Measurements from ENCODE around the gene RGL3. TPM values are rescaled to one million over a fixed set of nuclear protein-coding genes. Genes with fewer than 3 reads are reported as not detected.

RGL3 gene
- total RNA-seq, 5 donors from 2014 or later (not counting 1 experiment from before 2014, with no cell fraction given), result 0.22 to 0.72 (median 0.50) TPM; not detected in 2

GRCh38 chr19:11363881-11364280 lies 55.2 kb downstream of the RGL3 start:
- POLR2A ChIA-PET, result interaction anchor here in 1 of 2 donors (0.7 kb wide), 1 partner anchor 81 kb away, joined by 3 read pairs; no protein-coding TSS in a partner anchor
- H3K36me3 ChIP-seq (ENCODE audit: control insufficient read depth in 2 of 2, extremely low read depth in 1 of 2, insufficient read depth in 1 of 2, low read length in 1 of 2), result peaks cover 0 to 10% of the 10 kb centered on the region in 2 donors
- no peak overlapping the region for H3K27ac ChIP-seq (ENCODE audit: low read length)
- H3K4me3 ChIP-seq (ENCODE audit: control insufficient read depth in 1 of 2, extremely low read depth in 1 of 2, low read length in 1 of 2), result no peak overlapping the region
- H3K9me3 ChIP-seq, result no peaks in the 10 kb centered on the region
- no peaks in the 10 kb centered on the region for H3K27me3 ChIP-seq (replicated peaks in 1 of 2; ENCODE audit: control insufficient read depth in 2 of 2, extremely low read depth in 1 of 2, insufficient read depth in 2 of 2, low read length in 1 of 2)
- Mint-ChIP-seq H3K27me3 (no peaks in the 10 kb centered on the region), H3K9me3 (no peaks in the 10 kb centered on the region), H3K4me3 (no peak overlapping the region), H3K27ac (no peak overlapping the region), H3K4me1 (no peaks in the 10 kb centered on the region), H3K36me3 (peaks cover 21% of the 10 kb centered on the region)
- DNase-seq, result no peak
- H3K4me1 ChIP-seq (ENCODE audit: control insufficient read depth in 1 of 2, extremely low read depth in 1 of 2, insufficient read depth in 2 of 2, low read length in 2 of 2), result no peaks in the 10 kb centered on the region
- CTCF ChIA-PET, result no interaction called here
- WGBS (ENCODE audit: insufficient coverage), result 84% methylated on average over 3 of the region's 10 CpGs
- ATAC-seq (replicated peaks in 1 of 4), result no peak

GRCh38 chr19:11361771-11362731 lies 57.1 kb downstream of the RGL3 start:
- H3K27me3 Mint-ChIP-seq, result no peaks in the 10 kb centered on the region
- no peak overlapping the region for H3K27ac ChIP-seq (ENCODE audit: low read length)
- H3K9me3 ChIP-seq, result no peaks in the 10 kb centered on the region
- ChIA-PET POLR2A (no interaction called here), CTCF (interaction anchor here in 1 of 2 donors (0.6 to 0.7 kb wide), 2 partner anchors 22 to 495 kb away, joined by 3 to 10 read pairs; partner anchors contain the start of gene EPOR)
- H3K4me1 ChIP-seq (ENCODE audit: control insufficient read depth in 1 of 2, extremely low read depth in 1 of 2, insufficient read depth in 2 of 2, low read length in 2 of 2), result no peaks in the 10 kb centered on the region
- peaks cover 0 to 6% of the 10 kb centered on the region in 2 donors for H3K36me3 ChIP-seq (ENCODE audit: control insufficient read depth in 2 of 2, extremely low read depth in 1 of 2, insufficient read depth in 1 of 2, low read length in 1 of 2)
- H3K9me3 Mint-ChIP-seq, result no peaks in the 10 kb centered on the region
- WGBS (ENCODE audit: insufficient coverage), result 94% methylated on average over 25 of the region's 35 CpGs
- no peaks in the 10 kb centered on the region for H3K4me1 Mint-ChIP-seq
- no peak overlapping the region for H3K4me3 Mint-ChIP-seq
- no peak overlapping the region for H3K27ac Mint-ChIP-seq
- no peak for DNase-seq
- no peaks in the 10 kb centered on the region for H3K27me3 ChIP-seq (replicated peaks in 1 of 2; ENCODE audit: control insufficient read depth in 2 of 2, extremely low read depth in 1 of 2, insufficient read depth in 2 of 2, low read length in 1 of 2)
- peak in 1 of 4 experiments; percentile 13 for ATAC-seq (replicated peaks in 1 of 4)
- no peak overlapping the region for H3K4me3 ChIP-seq (ENCODE audit: control insufficient read depth in 1 of 2, extremely low read depth in 1 of 2, low read length in 1 of 2)
- peaks cover 11% of the 10 kb centered on the region for H3K36me3 Mint-ChIP-seq

- ChIA-PET POLR2A (no interaction called here), CTCF (interaction anchor here in 1 of 2 donors (0.6 kb wide), 1 partner anchor 494 kb away, joined by 10 read pairs; no protein-coding TSS in a partner anchor)
- Mint-ChIP-seq H3K4me1 (peaks cover 2 to 4% (median 3%) of the 10 kb centered on the region in 3 donors), H3K27me3 (peaks cover 3% of the 10 kb centered on the region in 2 donors), H3K36me3 (peaks cover 11% of the 10 kb centered on the region), H3K27ac (no peak overlapping the region), H3K9me3 (no peaks in the 10 kb centered on the region), H3K4me3 (no peak overlapping the region)
- no peak overlapping the region for H3K4me3 ChIP-seq (ENCODE audit: control insufficient read depth in 1 of 2, extremely low read depth in 1 of 2, low read length in 1 of 2)
- ATAC-seq (replicated peaks in 1 of 4) (no peak), DNase-seq (no peak)
- H3K27me3 ChIP-seq (replicated peaks in 1 of 2; ENCODE audit: control insufficient read depth in 2 of 2, extremely low read depth in 1 of 2, insufficient read depth in 2 of 2, low read length in 1 of 2), result peaks cover 0 to 6% of the 10 kb centered on the region in 2 experiments
- H3K36me3 ChIP-seq (ENCODE audit: control insufficient read depth in 2 of 2, extremely low read depth in 1 of 2, insufficient read depth in 1 of 2, low read length in 1 of 2), result peaks cover 0 to 5% of the 10 kb centered on the region in 2 donors
- H3K9me3 ChIP-seq, result no peaks in the 10 kb centered on the region
- 90% methylated on average over 39 of the region's 43 CpGs for WGBS (ENCODE audit: insufficient coverage)
- peaks cover 0 to 2% of the 10 kb centered on the region in 2 experiments for H3K4me1 ChIP-seq (ENCODE audit: control insufficient read depth in 1 of 2, extremely low read depth in 1 of 2, insufficient read depth in 2 of 2, low read length in 2 of 2)
- no peak overlapping the region for H3K27ac ChIP-seq (ENCODE audit: low read length)
Observed at GRCh38 chr19:11361037-11361770, 57.9 kb downstream of the RGL3 start.

- ATAC-seq (replicated peaks in 1 of 4) (no peak), DNase-seq (no peak)
- CTCF ChIA-PET, result no interaction called here
- POLR2A ChIA-PET, result interaction anchor here in 1 of 2 donors (0.6 kb wide), 1 partner anchor 15 kb away, joined by 6 read pairs; no protein-coding TSS in a partner anchor
- 92% methylated on average over 11 of the region's 11 CpGs for WGBS (ENCODE audit: insufficient coverage)
- H3K4me3 ChIP-seq (ENCODE audit: control insufficient read depth in 1 of 2, extremely low read depth in 1 of 2, low read length in 1 of 2), result no peak overlapping the region
- H3K4me1 ChIP-seq (ENCODE audit: control insufficient read depth in 1 of 2, extremely low read depth in 1 of 2, insufficient read depth in 2 of 2, low read length in 2 of 2), result peaks cover 4 to 18% of the 10 kb centered on the region in 2 experiments
- no peaks in the 10 kb centered on the region for H3K36me3 ChIP-seq (ENCODE audit: control insufficient read depth in 2 of 2, extremely low read depth in 1 of 2, insufficient read depth in 1 of 2, low read length in 1 of 2)
- Mint-ChIP-seq H3K4me1 (peaks cover 9 to 18% (median 13%) of the 10 kb centered on the region in 3 donors), H3K27me3 (peaks cover 8 to 9% of the 10 kb centered on the region in 2 donors), H3K4me3 (no peak overlapping the region), H3K36me3 (no peaks in the 10 kb centered on the region), H3K27ac (no peak overlapping the region), H3K9me3 (no peaks in the 10 kb centered on the region)
- no peaks in the 10 kb centered on the region for H3K9me3 ChIP-seq
- H3K27me3 ChIP-seq (replicated peaks in 1 of 2; ENCODE audit: control insufficient read depth in 2 of 2, extremely low read depth in 1 of 2, insufficient read depth in 2 of 2, low read length in 1 of 2), result peaks cover 0 to 13% of the 10 kb centered on the region in 2 experiments
- no peak overlapping the region for H3K27ac ChIP-seq (ENCODE audit: low read length)
Observed at GRCh38 chr19:11359421-11359820, 59.7 kb downstream of the RGL3 start.

GRCh38 chr19:11356676-11357550 lies 62.2 kb downstream of the RGL3 start:
- no peaks in the 10 kb centered on the region for H3K36me3 ChIP-seq (ENCODE audit: control insufficient read depth in 2 of 2, extremely low read depth in 1 of 2, insufficient read depth in 1 of 2, low read length in 1 of 2)
- ChIA-PET POLR2A (no interaction called here), CTCF (no interaction called here)
- no peaks in the 10 kb centered on the region for H3K36me3 Mint-ChIP-seq
- 92% methylated on average over 7 of the region's 11 CpGs for WGBS (ENCODE audit: insufficient coverage)
- H3K9me3 Mint-ChIP-seq, result no peaks in the 10 kb centered on the region
- no peaks in the 10 kb centered on the region for H3K9me3 ChIP-seq
- peaks cover 0 to 13% of the 10 kb centered on the region in 2 experiments for H3K27me3 ChIP-seq (replicated peaks in 1 of 2; ENCODE audit: control insufficient read depth in 2 of 2, extremely low read depth in 1 of 2, insufficient read depth in 2 of 2, low read length in 1 of 2)
- peak overlapping the region in 1 of 3 donors; percentile 84 for H3K4me3 Mint-ChIP-seq
- no peak for ATAC-seq (replicated peaks in 1 of 4)
- H3K4me1 Mint-ChIP-seq, result peaks cover 9 to 21% (median 13%) of the 10 kb centered on the region in 3 donors
- no peak overlapping the region for H3K27ac Mint-ChIP-seq
- peaks cover 4 to 18% of the 10 kb centered on the region in 2 experiments for H3K4me1 ChIP-seq (ENCODE audit: control insufficient read depth in 1 of 2, extremely low read depth in 1 of 2, insufficient read depth in 2 of 2, low read length in 2 of 2)
- H3K4me3 ChIP-seq (ENCODE audit: control insufficient read depth in 1 of 2, extremely low read depth in 1 of 2, low read length in 1 of 2), result no peak overlapping the region
- no peak for DNase-seq
- H3K27me3 Mint-ChIP-seq, result peaks cover 8 to 9% of the 10 kb centered on the region in 2 donors
- H3K27ac ChIP-seq (ENCODE audit: low read length), result no peak overlapping the region

Measured in T-cell (primary cell).